GM19467 (cell line): ENCODE measurements around the gene ENHO.

Experiments
- ATAC-seq: cut with Tn5 transposase; IDR thresholded peaks from one replicate; pipeline ENCODE4 v1.9.1; 2021; ENCODE audit warnings: mild to moderate bottlenecking, moderate library complexity; ENCODE audit not compliant: unreplicated experiment

Gene ENHO

DNA sequence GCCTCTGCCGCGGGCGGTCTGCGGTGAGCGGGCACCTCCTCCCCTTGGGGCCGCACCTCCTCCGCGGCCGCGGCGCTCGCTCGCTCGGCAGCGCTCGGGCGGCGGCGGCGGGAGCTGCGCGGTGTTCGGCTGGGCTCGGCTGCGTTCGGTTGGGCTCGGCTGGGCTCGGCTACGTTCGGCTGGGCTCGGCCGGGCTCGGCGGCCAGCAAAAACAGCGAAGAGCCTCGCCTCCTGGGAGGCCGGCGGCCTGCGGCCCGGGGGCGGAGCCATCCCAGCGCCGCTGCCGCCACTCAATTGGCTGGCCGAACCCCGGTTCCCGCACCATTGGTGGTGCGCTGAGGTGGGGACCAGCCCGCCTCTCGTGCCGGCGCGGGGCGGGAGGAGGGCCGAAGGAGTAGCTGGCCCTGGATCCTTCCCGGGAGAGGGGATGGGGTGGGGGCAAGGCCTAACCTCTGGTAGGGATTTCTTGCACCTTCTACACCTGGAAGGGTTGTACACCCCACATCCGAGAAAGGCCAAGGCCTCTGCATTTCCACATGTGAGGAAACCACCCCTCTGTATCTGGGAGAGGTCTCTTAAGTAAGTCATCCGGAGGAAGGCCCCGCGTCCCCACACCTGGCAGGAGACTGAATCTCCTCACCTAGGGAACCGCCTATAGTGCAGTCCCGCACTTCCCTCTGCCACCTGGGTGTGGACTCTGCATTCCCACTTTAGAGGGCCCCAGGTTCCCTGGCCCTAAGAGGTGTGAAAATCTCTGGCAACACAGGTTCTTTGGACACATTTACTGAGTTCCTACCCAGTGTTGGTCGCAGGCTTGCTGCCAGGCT, at the start of gene ENHO:
TSS of gene ENHO (minus strand) at position 20 of the 827 bp plus-strand sequence. CDS start 1,295 bp downstream, outside the sequence.
- ATAC-seq, result peak; percentile 77

GRCh38 chr9:34572092-34572491, 49.3 kb upstream of the ENHO start:
- ATAC-seq, result no peak

DNA sequence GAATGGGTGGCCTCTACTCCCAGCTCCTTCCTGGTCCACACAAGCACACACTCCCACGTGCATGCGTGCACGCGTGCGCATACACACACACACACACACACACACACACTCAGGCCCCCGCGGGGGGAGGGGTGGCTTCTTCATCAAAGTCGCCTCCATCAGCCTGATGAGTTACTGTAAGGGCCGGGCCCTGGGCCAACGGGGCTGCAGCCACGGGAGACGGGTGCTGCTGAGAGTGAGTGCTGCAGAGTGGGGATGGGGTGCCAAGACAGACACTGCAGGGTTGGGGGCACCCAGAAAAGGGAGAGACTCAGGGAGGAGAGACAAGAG, 48.7 kb upstream of the ENHO start:
- no peak for ATAC-seq

DNA sequence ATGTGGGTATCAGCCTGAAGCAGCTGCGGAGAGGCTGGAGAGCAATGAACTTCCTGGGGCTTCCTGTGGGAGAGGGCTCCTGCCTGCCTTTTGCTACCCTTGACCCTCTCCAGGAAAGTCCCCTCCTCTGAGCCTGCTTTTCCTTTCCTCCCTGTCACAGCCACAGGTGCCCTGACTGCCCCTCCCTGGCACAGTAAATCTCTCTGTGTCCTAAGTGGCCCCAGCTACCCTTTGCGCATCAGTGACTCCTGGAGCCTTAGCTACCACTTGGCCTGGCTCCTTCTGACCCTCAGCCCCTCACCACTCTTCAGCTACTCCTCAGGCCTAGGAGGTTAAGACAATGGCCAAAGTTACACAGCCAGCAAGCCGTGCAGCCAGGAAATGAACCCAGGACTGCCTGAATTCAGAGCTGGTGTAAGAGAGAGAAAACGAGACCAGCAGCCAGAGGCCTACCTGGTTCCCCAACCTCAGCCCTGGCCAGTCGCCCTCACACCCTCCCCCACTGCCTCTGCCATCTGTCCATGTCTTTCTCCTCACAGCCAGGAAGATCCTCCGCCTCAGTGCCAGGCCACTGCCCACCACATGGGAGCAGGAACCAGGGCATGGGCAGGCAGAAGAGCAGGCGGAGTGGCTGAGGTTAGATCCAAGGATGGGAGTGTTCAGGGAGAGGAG, 48.2 kb upstream of the ENHO start:
- ATAC-seq, result no peak

DNA sequence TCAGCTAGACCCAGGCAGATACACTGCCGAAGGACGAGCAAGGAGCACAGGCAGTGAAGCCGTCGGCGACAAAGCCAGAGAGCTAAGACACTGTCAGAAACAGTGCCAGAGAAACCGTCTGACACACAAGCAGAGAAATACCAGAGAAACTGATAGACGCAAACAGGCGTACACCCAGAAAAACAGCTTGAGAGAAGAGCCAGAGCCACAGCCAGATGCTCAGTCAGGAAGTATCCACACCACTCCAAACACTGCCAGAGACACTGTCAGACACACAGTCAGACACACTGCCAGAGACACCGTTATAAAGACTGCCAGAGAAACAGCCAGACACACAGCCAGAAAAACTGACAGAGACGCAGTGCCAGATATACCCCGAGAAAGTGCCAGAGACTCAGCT, 47.6 kb upstream of the ENHO start:
- no peak for ATAC-seq

GRCh38 chr9:34568774-34569173, 46.0 kb upstream of the ENHO start:
- no peak for ATAC-seq

DNA sequence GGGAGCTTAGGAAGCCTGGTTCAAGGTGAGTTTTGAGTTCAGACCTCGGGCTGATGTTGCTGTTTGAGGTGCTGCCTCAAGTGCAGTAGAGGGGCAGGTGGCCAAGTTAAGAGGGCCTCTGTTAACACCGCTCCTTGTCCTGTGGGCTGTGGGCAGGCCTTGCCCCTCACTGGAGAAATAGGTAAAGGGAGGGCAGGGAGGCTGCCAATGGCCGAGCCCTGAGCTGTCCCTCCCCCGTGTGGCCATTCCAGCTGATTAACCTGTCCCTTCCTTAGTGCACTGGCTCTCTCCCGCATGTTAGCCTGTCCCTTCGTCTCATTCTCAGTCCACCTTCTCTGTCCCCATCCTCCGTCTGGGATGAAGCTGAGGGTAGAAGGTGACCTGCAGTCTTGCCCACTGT, 45.3 kb upstream of the ENHO start:
- ATAC-seq, result no peak

GRCh38 chr9:34566972-34567371, 44.2 kb upstream of the ENHO start:
- ATAC-seq, result no peak

DNA sequence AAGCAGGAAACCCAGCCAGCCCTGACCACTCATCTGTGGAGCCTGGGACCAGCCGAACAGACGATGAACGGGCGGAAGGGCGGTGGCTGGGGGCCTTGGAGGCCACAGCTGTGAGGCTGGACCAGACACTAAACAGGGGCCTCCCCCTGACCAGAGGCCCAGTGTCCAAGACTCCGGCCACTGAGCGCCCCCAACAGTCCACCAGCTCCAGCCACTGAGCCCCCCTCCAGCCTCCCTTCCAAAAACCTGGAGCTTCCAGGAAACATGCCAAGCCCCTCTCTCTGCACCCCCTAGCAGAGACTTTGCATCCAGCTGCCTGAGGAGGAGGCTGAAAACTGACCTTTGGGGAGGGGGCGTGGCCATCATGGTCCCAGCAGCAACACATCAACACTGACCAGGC, 43.5 kb upstream of the ENHO start:
- ATAC-seq, result no peak

- no peak for ATAC-seq
Measured at GRCh38 chr9:34565856-34566255, 43.1 kb upstream of the ENHO start.

DNA sequence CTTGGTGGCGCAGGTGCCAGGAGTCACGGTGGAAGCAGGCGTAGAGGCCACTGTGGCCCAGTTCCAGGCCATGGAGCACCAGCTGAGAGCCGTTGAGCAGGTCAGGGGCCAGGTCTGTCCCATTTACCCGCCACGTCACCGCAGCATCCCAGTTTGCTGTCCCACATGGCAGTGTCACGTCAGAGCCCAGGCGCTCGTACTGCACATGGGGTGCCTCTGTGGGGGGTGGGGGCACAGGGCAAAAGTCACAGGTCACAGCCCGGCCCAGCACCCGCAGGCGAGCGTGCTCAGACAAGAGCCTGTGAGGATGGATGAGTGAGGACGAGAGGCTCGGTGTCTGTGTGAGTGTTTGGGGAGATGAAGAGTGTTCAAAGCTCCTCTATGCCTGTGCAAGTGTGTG, 41.8 kb upstream of the ENHO start:
- ATAC-seq, result no peak

DNA sequence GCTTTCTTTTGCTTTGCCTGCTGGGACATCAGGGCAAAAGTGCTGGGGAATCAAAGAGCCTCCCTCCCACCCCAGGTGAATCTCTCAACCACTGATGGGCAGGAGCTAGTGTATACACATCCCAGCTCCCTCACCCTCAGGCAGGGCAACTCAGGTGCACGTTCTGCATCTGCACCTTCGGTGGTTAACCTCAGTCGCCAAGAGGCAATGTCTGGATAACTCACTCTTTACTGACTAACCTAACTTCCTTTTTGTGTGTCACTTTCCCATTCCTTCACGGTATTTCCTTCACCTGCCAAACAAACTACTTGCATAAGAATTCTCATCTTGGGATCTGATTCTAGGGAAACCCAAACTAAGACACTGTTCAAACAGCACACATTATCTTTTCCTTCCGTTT, 40.5 kb upstream of the ENHO start:
- ATAC-seq, result no peak

DNA sequence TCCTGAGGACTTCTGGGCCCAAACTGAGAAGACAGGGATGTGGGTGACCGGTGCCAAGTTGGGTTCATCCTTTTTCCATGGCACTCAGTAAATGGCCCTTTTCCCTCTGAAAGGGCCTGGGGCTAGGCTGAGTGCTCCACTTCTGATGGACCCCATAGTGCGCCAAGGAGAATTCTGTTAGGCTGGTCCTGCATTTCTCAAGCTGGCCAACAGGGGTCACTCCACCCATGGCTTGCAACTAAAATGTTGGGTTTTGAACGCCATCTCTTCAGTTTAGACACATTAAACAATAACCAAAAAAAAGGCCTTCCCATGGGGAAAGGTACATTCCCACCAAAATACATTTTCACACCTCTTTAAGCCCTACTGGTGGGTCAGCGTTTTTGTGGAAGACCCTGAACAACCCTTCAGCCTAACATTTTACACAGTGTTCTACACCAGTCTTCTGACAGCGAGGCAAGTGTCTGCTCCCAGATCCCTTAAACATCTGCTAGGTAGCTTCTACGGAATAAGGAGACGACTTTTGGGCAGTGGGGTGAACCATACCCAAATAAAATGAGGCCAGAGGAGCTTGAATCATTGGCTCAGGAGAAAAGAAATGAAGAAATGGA, 39.5 kb upstream of the ENHO start:
- ATAC-seq, result no peak

DNA sequence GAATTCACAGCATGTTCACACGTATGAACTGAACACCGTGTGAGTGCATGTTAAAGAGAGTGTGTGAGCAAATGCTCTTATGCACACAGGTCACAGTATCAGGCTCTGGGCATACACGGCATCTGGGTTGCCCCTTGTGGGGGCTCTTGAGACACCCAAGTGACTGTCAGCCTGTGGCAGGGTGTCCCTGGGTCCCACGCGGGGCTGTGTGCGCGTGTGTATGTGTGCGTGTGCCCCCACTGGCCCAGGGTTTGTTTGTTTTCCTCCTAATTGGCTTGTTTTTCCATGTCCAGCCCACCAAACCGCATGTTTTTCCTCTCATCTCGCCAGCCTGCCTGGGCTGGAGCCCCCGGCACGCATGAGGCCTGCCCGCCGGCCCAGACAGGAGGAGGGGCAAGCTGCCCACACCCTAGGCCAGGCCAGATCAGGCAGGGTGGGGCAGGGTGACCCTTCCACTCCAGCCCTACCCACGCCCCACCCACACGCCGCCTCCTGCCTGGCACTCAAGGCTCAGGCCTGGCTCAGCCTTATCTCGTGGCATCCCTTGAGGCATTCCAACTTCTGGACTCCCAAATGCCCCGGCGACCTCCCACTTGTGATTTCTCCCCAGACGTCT, 37.9 kb upstream of the ENHO start:
- ATAC-seq, result no peak

DNA sequence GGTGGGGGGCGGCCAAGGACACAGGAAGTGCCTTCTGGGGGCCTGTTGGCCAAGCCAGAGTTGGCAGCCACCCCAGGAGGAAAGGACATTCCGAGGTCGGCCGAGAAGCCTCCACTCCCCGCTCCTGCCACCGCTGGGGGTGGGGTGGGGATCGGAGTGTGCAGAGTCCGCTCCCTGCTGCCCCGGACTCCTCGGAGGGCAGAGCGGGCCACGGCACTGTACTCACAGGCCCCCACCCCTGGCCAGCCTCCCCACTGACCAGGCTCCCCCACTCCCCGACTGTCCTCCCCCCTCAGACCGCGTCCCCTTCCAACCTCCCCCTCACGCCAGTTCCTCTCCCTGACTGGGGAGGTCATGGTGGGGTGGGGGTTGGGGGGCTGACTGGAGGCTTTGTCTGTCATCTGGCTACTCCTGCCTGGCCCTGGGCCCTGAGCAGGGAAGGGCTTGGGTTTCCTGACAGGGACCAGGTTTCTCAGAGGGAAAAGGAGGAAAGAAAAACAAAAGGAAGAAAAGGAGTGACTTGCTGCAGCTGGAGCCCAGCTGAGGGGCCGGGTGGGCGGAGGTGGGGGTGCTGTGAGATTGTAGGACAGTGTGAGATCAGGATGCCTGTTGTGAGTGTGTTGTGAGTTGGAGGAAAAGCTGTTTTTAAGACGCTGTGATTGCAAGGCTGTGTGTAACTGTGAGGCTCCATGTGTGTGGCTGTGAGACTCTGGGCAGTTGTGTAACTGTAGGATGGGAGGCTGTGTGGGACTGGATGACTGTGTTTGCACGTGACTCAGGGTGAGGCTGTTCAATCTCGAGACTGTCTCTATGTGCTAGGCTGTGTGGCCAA, 37.0 kb upstream of the ENHO start:
- no peak for ATAC-seq

GRCh38 chr9:34558919-34559623, 36.3 kb upstream of the ENHO start:
- no peak for ATAC-seq

DNA sequence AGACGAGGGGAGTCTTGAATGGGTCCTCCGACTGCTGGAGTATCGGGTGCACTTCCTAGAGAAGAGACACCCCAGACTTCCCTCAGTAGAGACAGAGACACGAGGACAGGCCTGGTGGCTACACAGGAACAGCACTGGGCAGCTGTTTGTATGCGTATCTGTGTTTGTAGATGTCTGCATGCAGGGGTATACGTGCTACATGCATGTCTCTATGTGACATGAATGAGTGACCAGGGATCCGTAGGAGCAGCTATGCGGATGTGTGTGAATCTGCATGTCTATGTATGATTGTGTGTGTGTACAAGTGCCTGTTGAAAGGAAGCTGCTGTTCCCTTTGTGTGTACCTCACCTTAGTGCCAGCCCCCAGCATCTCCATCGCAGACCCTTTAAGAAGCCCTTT, 35.6 kb upstream of the ENHO start:
- no peak for ATAC-seq

GRCh38 chr9:34557426-34558321, 34.9 kb upstream of the ENHO start:
- ATAC-seq, result no peak

DNA sequence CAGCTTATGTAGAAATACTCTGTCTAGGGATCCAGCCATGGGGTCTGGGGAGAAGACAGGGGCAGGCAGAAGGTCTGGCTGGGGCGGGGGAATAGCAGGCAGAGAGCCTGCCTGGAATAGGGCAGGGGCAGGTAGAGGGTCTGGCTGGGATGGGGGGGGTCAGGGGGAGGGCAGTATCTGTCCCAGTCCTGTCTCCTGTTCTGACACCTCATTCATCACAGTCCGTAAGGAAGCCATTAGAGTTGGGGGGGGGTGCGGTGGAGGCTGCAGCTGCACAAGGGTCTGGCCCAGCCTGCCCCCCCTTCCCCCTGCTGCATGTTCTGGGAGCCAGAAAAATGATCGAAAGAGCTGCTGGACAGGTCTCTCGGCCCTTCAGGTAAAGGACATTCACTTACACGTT, 34.2 kb upstream of the ENHO start:
- no peak for ATAC-seq
